ENCODE data around the gene MAST3. TPM values are rescaled to one million over a fixed set of nuclear protein-coding genes. Genes with fewer than 3 reads are reported as not detected.

The MAST3 gene
- total RNA-seq, 1 donor from 2014 or later, result 4.5 TPM

DNA sequence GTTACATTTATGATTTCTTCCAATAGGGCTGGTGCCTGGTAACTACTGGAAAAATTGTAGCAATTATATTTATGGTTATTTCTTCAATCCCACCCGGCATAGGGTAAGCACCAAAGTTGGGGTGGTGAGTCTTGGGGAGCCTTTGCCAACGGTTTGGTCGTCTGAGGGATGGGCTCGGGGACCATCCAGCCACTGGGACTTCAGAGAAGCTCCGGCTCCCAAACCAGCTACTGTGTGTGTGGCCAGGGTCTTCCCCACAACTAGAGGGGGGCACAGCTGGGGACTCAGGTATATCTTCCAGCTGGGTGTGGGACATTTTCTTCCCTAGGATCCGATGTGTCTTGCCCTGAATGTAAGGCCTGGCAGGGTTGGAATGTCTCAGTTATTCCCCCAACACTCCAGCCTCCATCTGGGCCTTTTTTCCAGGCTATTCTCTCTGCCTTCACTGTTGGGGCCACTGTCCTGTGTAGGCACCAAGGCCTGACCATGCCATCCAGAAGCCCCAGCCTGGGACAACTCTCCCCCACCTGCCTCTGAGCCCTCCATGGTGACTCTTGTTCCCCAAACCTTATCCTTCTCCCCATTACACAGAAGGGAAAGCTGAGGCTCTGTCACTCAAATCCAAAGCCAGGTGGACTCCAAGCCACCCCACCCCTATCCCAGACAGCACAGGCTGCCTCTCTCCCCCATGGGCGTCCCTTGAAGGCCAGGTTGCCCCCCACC lies 74.9 kb downstream of the MAST3 start:
- DNase-seq (ENCODE audit: low spot score in 2 of 2), result peak in 1 of 2 donors; percentile 24
- no peak for FAIRE-seq

DNA sequence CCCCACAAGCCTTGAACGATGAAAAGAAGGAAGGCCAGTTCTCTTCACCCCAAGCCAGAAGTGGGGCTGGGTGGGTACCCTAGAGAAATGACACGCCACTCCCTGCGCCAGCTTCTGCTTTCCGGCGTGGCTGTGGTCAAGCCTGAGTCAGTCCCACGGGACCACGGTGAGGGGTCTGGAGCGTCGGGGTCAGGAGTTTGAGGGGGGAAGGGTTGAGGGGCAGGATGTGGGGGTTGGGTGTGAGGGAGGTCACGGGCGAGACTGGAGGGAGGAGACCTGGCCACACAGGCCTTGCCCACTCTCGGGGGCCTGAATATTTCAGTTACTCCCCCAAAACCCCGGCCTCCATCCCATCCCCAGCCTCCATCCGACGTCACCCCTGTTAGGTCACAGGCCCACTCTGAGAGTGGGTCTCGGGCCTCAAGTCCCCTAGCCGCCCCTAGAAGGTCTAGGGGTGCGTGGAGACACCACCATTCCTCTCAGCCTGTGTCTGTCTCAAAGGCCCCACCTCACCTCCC lies 75.5 kb downstream of the MAST3 start:
- DNase-seq (ENCODE audit: low spot score in 2 of 2) (peak in 1 of 2 donors; percentile 29), FAIRE-seq (no peak)

DNA sequence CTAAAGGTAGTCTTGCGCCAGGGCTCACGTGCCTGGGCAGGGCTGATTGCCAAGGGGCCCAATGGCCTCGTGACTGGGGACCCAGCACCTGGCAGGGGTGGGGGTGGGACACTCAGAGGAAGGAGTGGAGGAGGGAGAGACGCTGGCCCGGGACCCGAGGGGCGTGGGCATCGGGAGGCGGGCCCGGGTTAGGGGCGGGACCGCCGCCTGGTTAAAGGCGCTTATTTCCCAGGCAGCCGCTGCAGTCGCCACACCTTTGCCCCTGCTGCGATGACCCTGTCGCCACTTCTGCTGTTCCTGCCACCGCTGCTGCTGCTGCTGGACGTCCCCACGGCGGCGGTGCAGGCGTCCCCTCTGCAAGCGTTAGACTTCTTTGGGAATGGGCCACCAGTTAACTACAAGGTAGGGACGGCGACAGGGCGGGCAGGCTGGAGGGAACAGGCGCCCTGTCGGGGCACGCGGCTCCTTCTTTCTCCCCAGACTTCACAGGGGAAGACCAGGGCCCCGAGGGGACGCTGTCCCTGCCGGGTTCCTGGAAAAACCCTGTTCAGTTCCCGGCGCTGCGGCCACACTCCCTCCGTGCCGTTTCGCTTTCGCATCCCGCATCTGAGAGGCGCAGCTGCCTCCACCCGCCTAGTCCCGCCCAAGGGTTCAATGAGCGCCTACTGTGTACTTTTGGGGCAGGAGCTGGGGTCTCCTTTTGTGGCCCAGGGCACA lies 76.2 kb downstream of the MAST3 start, which contains the start of gene IFI30:
Gene IFI30, plus strand, starts transcription at position 242 of the 717 bp plus-strand sequence. Its CDS starts 29 bp downstream, at position 271.
- FAIRE-seq (no peak), DNase-seq (ENCODE audit: low spot score in 2 of 2) (peak; percentile 53 to 80)

DNA sequence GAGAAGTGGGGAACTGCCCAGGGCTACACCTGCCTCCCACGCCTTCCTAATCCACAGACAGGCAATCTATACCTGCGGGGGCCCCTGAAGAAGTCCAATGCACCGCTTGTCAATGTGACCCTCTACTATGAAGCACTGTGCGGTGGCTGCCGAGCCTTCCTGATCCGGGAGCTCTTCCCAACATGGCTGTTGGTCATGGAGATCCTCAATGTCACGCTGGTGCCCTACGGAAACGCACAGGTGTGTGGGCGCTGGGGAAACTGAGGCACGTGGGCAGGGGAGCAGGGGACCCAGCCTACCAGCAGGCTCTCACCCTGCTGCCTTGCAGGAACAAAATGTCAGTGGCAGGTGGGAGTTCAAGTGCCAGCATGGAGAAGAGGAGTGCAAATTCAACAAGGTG lies 77.4 kb downstream of the MAST3 start:
- peak in 1 of 2 donors; percentile 6 for DNase-seq (ENCODE audit: low spot score in 2 of 2)
- FAIRE-seq, result no peak

DNA sequence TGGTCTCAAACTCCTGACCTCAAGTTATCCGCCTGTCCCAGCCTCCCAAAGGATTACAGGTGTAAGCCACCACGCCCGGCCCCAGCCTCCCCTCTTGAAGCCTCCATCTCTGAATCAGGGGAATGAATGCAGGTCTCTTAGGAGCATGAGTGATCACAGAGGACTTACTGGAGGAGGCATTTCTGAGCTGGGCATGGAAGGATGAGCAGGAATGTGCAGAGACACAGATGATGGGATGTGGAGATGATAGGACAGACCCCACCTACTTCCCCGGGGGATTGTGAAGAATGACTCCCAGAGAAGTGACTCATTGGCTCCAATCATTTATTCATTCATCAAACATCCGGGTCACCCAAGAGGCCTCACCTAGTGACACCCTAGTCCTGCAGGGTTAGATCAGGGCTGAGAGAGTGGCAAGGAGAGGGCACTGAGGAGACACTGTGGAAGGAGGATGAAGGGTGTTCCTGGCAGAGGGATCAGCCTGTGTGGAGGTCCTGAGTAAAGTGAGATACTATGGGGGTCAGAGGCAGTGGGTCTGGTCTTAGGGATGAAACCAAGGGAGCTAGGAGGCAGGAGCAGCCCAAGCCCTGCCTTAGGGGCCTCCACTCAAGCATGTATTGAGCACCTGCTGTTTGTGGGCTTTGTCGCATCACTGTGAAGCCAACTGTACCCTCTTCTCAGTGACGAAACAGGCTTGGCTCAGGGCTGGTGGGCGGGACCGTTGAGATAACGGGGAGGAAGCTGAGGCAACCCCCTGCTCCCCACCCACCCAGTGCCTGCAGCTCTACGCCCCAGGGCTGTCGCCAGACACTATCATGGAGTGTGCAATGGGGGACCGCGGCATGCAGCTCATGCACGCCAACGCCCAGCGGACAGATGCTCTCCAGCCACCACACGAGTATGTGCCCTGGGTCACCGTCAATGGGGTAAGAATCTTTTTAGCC lies 79.1 kb downstream of the MAST3 start:
- DNase-seq (ENCODE audit: low spot score in 2 of 2), result peak in 1 of 2 donors; percentile 2
- FAIRE-seq, result no peak

DNA sequence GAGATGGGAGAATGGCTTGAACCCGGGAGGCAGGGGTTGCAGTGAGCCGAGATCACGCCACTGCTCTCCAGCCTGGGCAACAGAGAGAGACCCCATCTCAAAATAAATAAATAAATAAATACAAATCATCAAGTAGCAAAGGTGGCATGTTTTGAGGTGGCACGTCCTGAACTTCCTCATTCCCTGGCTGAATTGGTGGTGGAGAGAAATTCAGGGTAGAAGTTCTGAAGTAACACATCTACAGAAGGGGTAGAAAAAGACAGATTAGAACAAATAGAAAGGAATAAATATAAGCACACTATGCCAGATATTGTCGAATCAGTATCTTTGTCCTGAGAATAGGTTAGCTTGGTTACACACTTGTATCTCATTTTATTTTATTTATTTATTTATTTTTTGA lies 82.4 kb downstream of the MAST3 start:
- DNase-seq (ENCODE audit: low spot score in 2 of 2) (peak in 1 of 2 donors; percentile 1), FAIRE-seq (no peak)

DNA sequence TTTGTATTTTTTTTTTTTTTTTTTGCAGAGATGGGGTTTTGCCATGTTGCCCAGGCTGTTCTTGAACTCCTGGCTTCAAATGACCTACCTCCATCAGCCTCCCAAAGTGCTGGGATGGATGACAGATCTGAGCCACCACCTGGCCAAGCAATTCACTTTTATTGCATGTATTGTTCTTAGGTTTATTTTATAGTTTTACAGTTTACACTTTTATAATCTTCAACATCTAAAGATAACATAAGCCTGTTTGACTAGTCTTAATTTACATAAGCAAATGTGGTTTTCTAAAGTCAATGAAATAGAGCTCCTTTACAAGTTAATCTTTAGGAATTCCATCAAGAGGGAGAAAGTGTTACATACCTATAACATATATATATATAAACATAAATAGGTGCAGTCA lies 86.0 kb downstream of the MAST3 start:
- DNase-seq (ENCODE audit: low spot score in 2 of 2) (no peak), FAIRE-seq (no peak)

DNA sequence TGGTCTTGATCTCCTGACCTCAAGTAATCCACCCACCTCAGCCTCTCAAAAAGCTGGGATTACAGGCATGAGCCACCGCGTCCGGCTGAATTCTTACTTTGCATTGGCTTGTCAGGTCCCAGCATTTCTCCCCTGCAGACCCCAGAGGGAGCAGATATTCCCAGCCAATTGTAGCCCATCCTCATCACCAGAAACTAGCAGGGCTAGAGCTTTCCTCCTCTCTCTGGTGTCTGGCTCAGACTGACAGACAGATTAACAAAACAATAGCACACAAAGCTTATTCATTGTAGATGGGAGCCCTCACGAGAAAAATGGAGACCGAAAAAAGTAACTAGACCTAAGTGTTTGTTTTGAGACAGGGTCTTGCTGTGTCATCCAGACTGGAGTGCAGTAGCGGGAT lies 88.0 kb downstream of the MAST3 start:
- DNase-seq (ENCODE audit: low spot score in 2 of 2) (no peak), FAIRE-seq (no peak)

DNA sequence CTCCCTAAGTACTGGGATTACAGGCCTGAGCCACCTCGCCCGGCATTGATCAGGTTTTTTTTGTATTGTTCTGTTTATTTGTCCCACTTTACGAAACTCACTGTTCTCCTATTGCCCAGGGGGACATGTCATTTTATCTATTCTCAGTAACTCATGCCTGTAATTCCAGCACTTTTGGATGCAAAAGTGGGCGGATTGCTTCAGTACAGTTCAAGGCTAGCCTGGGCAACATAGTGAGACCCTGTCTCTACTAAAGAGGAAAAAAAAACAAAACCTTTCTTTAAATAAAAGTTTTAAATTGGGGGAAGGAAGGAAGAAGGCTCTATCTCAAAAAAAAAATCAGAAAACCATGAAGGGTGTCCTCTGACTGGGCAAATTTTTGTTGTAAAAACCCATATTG lies 92.7 kb downstream of the MAST3 start:
- DNase-seq (ENCODE audit: low spot score in 2 of 2), result no peak
- FAIRE-seq, result no peak

DNA sequence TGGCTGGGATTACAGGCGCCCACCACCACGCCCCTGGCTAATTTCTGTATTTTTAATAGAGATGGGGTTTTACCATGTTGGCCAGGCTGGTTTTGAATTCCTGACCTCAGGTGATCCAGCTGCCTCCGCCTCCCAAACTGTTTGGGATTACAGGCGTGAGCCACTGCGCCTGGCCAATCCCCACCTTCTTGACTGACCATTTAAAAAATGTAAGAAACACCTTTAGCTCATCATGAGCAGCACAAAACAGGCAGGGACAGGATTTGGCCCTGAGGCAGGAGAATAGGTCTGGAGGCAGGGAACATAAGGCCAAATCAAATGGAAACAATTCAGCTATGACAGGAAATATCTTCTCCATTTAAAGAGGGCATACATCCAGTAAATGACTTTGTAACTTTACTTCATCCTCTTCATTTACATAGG lies 94.1 kb downstream of the MAST3 start:
- FAIRE-seq (no peak), DNase-seq (ENCODE audit: low spot score in 2 of 2) (no peak)

DNA sequence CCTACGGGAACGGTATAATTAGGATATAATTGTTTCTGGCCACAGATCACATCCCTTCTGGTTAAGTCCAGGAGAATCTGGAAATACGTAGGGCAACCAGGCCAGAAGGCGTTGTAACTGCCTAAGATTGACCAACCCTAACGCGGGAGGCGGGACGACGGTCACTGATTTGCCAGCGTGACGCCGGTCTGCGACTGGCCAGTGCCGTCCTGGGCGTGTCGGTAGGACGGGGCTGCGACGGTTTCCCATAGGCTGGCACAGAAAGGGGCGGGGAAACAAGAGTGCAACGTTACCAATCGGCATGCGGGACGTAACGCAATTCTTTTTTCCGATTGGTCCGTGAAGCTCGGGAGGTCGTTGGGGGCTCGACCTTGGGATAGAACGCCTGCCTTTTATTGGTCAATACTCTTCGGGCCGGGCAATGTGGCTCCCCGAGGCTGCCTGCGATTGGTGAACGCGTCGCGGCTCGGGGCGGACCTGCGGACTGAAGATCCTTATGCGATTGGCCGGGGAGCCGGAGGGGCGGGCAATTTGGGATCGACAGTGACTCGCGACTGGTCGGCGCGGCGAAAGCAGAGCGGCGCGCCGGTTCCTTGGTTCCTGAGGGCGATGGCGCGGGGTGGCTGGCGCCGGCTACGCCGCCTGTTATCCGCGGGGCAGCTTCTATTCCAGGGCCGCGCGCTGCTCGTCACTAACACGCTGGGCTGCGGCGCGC lies 95.3 kb downstream of the MAST3 start, which contains the start of gene MPV17L2:
Gene MPV17L2, plus strand, starts transcription at position 546 of the 715 bp plus-strand sequence. Its CDS starts 64 bp downstream, at position 610.
- peak; percentile 92 to 93 for DNase-seq (ENCODE audit: low spot score in 2 of 2)
- FAIRE-seq, result peak; percentile 99

DNA sequence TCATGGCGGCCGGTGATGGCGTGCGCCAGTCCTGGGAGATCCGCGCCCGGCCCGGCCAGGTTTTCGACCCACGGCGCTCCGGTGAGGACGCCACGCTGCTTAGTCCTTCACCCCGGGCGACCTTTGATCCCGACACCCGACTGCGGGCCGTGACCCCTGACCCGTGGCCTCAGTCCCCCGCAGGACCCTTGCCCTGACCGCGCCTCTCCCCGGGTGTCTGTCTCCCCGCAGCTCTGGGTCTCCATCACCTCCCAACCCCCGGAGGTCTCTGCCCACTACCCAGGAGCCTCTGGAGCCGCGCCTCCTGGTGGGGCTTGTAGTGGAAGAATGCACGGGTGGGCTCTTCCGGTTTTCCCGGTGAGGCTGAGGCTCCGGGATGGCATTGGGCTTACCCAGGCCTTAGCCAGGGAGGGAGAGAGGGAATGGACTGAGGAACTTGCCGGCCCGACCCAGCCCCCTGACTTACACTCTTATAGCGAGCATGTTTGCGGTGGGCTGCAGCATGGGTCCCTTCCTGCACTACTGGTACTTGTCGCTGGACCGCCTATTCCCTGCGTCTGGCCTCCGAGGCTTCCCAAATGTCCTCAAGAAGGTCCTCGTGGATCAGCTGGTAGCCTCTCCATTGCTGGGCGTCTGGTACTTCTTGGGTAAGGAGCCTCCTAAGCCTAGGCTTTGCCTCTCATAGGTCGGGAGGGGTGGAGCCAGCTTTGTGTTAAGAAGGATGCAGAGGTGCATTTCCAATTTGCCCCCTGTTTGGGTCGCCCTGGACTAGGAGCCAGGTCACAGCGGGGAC lies 96.0 kb downstream of the MAST3 start:
- no peak for DNase-seq (ENCODE audit: low spot score in 2 of 2)
- FAIRE-seq, result no peak

DNA sequence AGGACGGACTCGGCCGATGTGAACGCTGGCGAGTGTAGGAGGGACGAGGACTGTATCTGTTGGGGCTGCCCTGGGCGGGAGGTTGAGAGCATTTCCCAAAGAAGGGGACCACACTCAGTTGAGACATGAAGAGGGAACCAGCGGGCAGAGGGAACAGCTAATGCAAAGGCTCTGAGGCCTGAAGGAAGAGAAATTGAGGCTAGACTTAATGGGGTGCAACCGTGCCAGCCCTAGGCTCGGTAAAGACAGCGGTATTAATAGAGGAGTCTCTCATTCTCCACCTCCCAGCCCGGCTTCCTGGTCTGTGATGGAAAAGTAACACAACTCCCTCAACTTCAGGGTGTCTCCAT lies 96.6 kb downstream of the MAST3 start:
- no peak for FAIRE-seq

DNA sequence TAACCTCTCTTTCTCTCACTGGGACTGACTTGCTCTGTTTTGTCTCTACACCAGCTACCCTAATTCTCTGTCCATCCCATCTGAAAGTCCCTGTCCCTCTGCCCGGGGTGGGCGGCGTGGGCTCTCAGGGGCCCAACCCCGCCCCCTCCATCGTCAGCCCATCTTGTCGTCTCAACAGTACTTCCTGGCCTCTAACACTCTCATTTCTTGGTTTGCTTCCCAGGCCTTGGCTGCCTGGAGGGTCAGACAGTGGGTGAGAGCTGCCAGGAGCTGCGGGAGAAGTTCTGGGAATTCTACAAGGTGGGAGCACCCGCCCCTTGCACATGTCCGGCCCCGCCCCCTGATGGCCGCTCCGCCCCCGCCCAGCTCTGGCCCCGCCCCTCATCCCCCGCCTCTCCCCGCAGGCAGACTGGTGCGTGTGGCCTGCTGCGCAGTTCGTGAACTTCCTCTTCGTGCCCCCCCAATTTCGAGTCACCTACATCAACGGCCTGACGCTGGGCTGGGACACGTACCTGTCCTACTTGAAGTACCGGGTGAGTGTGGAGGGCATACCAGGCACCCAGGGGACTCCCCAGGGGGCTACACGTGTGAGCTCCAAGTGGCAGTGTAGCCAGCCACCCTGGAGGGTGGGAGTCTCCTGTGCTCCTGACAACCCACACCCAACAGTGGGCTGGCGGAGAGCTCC lies 97.1 kb downstream of the MAST3 start:
- no peak for DNase-seq (ENCODE audit: low spot score in 2 of 2)
- FAIRE-seq, result no peak

More for the DNA sequence above, 96.6 kb downstream of the MAST3 start:
- no peak for DNase-seq (ENCODE audit: low spot score in 2 of 2)

DNA sequence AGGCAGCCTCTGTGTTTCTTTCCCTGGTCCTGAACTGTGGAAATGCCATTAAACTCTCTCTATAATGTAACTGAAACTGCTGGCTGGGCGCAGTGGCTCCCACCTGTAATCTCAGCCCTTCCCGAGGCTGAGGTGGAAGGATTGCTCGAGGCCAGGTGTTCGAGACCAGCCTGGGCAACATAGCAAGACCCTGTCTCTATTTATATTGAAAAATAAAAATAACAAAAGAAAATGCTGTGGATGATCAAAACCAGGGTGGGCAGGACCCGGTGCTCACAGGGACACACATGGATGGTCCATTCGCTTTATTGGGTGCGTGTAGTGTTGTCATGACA lies 98.9 kb downstream of the MAST3 start:
- no peak for FAIRE-seq
- DNase-seq (ENCODE audit: low spot score in 2 of 2), result no peak

DNA sequence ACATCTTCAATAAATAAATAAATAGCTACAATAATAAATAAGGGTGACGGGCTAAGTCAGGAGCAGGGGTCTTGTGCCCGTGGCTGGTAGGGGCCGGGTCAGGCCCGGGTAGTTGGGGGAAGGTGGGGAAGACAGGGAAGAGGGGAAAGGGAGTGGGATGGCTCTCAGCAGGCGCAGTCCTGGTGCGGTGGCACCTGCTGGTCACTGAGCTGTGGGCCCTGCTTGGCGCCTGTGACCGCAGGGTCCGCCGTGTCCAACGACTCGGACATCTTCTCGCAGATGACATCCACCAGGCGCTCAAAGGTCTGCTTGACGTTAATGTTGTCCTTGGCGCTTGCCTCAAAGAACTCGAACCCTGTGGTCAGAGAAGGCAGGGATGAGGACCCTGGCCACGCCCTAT lies 99.7 kb downstream of the MAST3 start:
- no peak for FAIRE-seq
- no peak for DNase-seq (ENCODE audit: low spot score in 2 of 2)

DNA sequence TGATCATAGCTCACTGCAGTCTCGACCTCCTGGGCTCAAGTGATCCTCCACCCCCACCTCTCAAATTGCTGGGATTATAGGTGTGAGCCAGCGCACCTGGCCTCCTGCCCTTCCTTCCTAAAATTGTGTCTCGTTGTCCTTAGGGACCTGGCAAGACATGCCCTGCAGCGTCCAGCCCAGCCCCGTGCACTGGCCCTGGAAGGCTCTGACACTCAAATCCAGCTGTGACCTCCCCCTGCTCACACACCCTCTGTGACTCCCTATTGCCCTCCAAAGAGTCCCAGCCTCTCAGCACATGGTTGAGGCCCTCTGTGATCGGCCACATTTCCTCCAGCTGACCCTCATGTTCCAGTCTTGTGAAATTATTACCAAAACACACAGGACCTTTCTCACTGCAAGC lies 100.4 kb downstream of the MAST3 start:
- no peak for DNase-seq (ENCODE audit: low spot score in 2 of 2)
- FAIRE-seq, result no peak

DNA sequence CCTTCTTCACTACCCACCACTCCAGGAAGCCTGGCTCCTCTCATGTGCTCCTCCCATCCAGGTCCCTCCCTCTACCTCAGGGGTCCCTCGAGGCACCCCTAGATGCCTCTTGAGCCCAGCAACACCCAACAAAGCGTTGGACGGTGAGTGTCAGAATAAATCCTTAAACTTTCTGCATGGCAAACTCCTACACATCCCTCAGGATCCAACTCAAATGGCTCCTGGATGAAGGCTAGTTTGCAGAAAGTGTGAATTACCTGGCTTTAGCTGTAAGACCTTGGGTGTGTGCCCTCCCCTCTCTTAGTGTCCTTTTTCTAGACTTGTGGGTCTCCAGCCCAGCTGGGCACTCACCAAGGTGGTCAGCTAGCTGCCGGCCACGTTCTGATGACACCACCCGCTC lies 100.8 kb downstream of the MAST3 start:
- FAIRE-seq (no peak), DNase-seq (ENCODE audit: low spot score in 2 of 2) (no peak)
